Activated T-helper 1 cell treated with anti-CD3 and anti-CD28 coated beads, Interleukin-2, amount 50 U/mL, for 16 hours (primary cell): ENCODE measurements around the gene BACH1.

Experiments
- DNase-seq, 2 donors: peaks; one replicate each; pipeline ENCODE4 v3.0.0-alpha.2; 2020; ENCODE audit warnings: low read depth in 1 of 2, low spot score in 1 of 2

BACH1 gene

DNA sequence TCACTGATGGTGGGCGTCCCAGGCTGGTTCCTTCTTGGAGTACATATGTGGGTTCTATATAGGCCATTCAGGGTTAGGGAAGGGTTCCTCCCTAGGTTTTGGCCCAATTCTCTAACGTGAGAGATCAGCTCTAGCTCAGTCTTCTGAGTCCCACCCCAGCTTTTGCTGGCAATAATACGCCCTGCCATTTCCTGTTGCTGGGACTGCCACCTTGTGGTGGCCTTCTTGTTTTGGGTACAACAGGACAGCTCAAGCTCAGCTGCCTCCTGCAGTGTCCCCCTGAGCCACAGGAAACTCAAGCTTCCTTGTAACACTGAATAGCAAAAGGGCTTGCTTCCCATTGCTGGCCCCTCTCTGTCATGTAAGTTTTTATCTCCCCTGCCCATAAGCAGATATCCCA lies 77.8 kb downstream of the BACH1 start:
- peak; percentile 8 to 11 for DNase-seq

GRCh38 chr21:29377266-29377665 lies 78.5 kb downstream of the BACH1 start:
- DNase-seq, result no peak

- no peak for DNase-seq
Observed at GRCh38 chr21:29378832-29379231, 80.1 kb downstream of the BACH1 start.

DNA sequence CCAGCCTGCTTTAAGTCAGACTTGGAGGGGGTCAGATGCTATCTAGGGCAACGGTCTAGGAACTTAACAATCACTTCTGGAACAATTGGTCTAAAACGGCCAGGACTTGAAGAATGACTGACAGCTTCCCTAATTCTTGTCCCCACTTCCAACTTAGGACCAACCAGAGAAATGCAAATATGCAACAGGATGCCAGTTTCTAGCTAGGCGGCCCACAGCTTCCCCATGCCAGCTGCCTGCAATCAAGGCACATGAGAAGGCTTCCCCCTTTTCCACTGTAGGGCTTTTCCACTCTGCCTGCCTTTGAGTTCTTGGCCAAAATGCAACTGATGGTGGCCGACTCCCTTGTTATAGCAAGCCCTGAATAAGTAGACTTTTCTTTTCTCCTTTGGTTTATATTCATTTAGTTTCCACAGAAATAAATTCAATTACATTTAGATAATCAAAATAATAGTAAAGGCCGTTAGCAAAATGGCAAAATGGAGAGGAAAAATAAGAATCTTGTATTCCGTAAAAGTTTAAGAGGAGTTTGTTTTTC lies 80.9 kb downstream of the BACH1 start:
- DNase-seq, result no peak

GRCh38 chr21:29382030-29382654 lies 83.4 kb downstream of the BACH1 start:
- DNase-seq, result no peak

- no peak for DNase-seq
Observed at GRCh38 chr21:29384683-29385359, 86.1 kb downstream of the BACH1 start.

GRCh38 chr21:29385934-29386520 lies 87.3 kb downstream of the BACH1 start:
- no peak for DNase-seq

- no peak for DNase-seq
Observed at GRCh38 chr21:29386803-29387202, 88.1 kb downstream of the BACH1 start.

DNA sequence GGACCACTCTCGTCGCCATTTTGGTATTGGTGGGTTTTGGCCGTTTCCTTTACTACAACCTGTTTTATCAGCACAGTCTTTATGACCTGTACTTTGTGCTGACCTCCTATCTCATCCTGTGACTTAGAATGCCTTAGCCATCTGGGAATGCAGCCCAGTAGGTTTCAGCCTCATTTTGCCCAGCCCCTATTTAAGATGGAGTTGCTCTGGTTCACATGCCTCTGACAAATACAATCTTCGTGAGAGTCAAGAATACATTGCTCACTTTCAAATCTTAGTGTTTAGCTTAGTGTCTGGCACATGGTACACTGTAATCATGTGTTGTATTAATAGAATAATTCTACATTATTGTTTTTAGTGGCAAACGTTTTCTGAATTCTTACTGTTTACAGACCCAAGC lies 88.9 kb downstream of the BACH1 start:
- no peak for DNase-seq

DNA sequence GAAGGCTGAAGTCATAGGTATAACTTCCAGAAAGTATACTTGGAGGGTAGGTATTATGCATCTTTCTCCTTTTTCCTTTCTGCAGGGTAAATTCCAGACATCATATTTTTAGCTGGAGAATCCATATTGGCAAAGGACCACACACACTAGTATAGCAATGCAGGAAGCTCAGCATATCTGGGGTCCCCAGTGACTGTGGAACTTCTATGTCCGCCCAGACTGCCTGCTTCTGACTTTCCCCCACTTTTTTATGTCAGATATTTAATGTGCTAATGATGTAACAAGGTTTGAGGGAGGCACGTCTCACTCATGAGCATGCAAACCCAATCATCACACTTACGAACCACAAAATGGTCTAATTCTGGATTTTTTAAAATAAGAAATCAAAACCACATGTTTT lies 90.4 kb downstream of the BACH1 start:
- no peak for DNase-seq

- no peak for DNase-seq
Observed at GRCh38 chr21:29390778-29391177, 92.1 kb downstream of the BACH1 start.

DNA sequence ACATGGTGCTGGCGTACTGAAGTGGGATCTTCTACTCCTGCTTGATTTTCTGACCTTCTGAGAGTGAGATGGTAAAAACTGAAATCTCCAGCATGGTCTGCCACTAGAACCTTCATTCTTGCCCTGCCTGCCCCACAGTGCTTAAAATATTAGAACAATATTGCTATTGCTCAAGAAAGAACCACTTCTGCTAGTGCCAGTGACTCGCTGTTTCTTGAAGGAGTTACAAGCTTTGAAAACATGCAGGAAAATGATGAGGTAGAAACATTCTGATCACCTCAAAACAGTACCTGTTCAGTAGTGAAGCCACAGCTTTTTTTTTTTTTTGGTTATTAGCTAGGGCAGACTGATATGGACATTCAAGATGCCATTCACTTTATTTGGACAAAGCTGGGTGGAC lies 95.3 kb downstream of the BACH1 start:
- DNase-seq, result no peak
